Measurements from ENCODE around the gene GPC6. TPM values are rescaled to one million over a fixed set of nuclear protein-coding genes. Genes with fewer than 3 reads are reported as not detected.

The GPC6 gene
- polyA plus RNA-seq, 2 of the 4 experiments (the other 2 are of a cell fraction), result 8.0 to 14.4 TPM

DNA sequence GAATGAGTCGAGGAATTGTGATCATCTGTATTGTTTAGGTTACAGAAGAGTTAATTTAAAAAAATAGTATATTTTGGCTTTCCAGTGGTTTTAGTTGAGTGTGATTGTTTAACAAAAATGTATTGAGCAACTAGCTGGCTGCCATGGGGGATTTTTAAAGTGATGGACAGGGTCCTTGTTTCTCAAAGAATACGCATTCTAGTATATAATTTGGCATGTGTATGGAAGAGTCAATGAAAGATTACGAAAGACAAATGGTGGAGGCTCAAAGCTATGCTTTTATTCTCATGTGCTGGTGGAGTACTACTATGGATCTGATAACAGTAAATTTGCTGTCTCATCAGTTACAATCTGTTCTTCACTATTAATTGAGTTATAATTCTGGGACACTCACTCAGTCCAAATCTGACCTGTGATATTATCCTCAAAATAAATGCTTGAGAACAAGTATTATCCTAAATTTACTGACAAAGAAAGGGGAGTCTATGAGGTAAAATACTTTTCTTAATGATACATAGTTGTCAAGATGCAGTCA is 240.0 kb downstream of the GPC6 start:
- DNase-seq (ENCODE audit: low read depth in 1 of 2, low spot score in 1 of 2) (no peak), FAIRE-seq (no peak), ATAC-seq (no peak)
- WGBS (ENCODE audit: missing lambda C conversion rate), result 27% methylated on average over 3 of the region's 3 CpGs
- CTCF ChIA-PET, result no interaction called here
- H3K4me2 ChIP-seq, result no peak overlapping the region
- H3K9me3 ChIP-seq, result no peaks in the 10 kb centered on the region
- H3K27ac ChIP-seq, result no peak overlapping the region
- POLR2A ChIA-PET, result no interaction called here
- no peak for TF ChIP-seq FOSL2 (IDR thresholded peaks at IDR 0.05)
- TF ChIP-seq FOSL2 (CRISPR knock-in tag; IDR thresholded peaks at IDR 0.05), result no peak
- TF ChIP-seq CEBPB (IDR thresholded peaks at IDR 0.05), result 0 out of 4 replicates have a peak, but pooled peaks have one; percentile 7 to 22
- peak; percentile 58 for TF ChIP-seq MAFK (IDR thresholded peaks at IDR 0.05; ENCODE audit: partially characterized antibody)
- no peak for TF ChIP-seq CBX2 (IDR thresholded peaks at IDR 0.05; ENCODE audit: borderline replicate concordance, low read depth)
- no peak for TF ChIP-seq EP300 (IDR thresholded peaks at IDR 0.05)
- no peak for TF ChIP-seq ZNF302 (CRISPR knock-in tag; IDR thresholded peaks at IDR 0.05)
- H3K4me1 ChIP-seq, result no peaks in the 10 kb centered on the region
- H3K4me3 ChIP-seq, result no peak overlapping the region

DNA sequence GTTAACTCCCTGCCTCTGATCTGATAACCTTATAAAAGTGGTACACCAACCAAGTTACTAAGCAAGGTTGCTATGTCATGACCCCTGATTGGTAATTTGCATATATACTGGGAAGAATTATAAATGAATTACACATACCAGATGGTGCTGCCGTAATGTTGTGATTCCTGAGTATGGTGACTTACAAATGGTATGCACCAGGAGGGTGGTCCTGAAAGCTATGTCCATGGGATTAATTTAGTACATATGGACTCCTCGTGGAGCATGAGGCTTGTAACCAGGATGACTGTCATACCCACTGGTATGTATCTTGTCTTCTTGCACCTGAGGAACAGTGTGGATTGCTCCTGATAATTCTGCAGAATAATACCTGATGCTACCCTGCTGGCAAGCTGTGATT is 240.6 kb downstream of the GPC6 start:
- POLR2A ChIA-PET, result no interaction called here
- CTCF ChIA-PET, result no interaction called here
- ATAC-seq, result no peak
- H3K27ac ChIP-seq, result no peak overlapping the region
- no peak for FAIRE-seq
- WGBS (ENCODE audit: missing lambda C conversion rate), result 50% methylated on average over 2 of the region's 2 CpGs
- no peak overlapping the region for H3K4me3 ChIP-seq
- no peaks in the 10 kb centered on the region for H3K9me3 ChIP-seq
- DNase-seq (ENCODE audit: low read depth in 1 of 2, low spot score in 1 of 2), result no peak
- no peak overlapping the region for H3K4me2 ChIP-seq
- no peaks in the 10 kb centered on the region for H3K4me1 ChIP-seq
- TF ChIP-seq CEBPB (IDR thresholded peaks at IDR 0.05) (no peak), ZC3H11A (IDR thresholded peaks at IDR 0.05) (no peak), CHD4 (IDR thresholded peaks at IDR 0.05; ENCODE audit: borderline replicate concordance) (no peak), EHF (CRISPR knock-in tag; IDR thresholded peaks at IDR 0.05) (no peak), KDM1A (IDR thresholded peaks at IDR 0.05; ENCODE audit: low read depth) (no peak), ZSCAN20 (CRISPR knock-in tag; IDR thresholded peaks at IDR 0.05) (no peak), FOSL2 (IDR thresholded peaks at IDR 0.05) (no peak), FOSL2 (CRISPR knock-in tag; IDR thresholded peaks at IDR 0.05) (no peak), NFE2L2 (conservative IDR thresholded peaks at IDR 0.05; ENCODE audit: low read length) (no peak), NPAS2 (CRISPR knock-in tag; IDR thresholded peaks at IDR 0.05; ENCODE audit: borderline replicate concordance) (no peak), CBX2 (IDR thresholded peaks at IDR 0.05; ENCODE audit: borderline replicate concordance, low read depth) (no peak)

DNA sequence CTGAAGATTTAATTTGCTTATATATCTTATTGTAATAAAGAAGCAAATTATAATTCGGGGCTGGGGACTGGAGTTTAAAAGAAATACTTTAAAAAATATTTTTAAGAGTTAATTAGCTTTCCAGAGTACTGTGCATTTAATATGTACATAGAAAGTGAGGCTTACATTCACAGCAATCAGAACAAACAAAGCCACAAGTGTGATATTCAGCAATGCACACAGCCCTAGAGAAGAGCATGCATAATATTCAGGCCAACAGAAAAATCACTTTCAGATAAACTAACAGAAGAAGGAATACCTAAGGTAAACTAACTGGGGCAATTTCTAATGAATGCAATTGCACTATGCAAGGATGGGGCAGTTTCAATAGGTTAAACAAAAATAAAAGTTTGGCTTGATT is 241.8 kb downstream of the GPC6 start:
- FAIRE-seq (no peak), ATAC-seq (no peak), DNase-seq (ENCODE audit: low read depth in 1 of 2, low spot score in 1 of 2) (no peak)
- CTCF ChIA-PET, result no interaction called here
- 14% methylated on average over 1 of the region's 1 CpG for WGBS (ENCODE audit: missing lambda C conversion rate)
- no peak overlapping the region for H3K4me2 ChIP-seq
- TF ChIP-seq CBX2 (IDR thresholded peaks at IDR 0.05; ENCODE audit: borderline replicate concordance, low read depth) (no peak), MYC (IDR thresholded peaks at IDR 0.05; ENCODE audit: borderline replicate concordance, low read length) (no peak), GATA3 (IDR thresholded peaks at IDR 0.05; ENCODE audit: borderline replicate concordance) (no peak)
- no peak overlapping the region for H3K27ac ChIP-seq
- POLR2A ChIA-PET, result no interaction called here
- H3K9me3 ChIP-seq, result no peaks in the 10 kb centered on the region
- H3K4me1 ChIP-seq, result no peaks in the 10 kb centered on the region
- H3K4me3 ChIP-seq, result no peak overlapping the region

DNA sequence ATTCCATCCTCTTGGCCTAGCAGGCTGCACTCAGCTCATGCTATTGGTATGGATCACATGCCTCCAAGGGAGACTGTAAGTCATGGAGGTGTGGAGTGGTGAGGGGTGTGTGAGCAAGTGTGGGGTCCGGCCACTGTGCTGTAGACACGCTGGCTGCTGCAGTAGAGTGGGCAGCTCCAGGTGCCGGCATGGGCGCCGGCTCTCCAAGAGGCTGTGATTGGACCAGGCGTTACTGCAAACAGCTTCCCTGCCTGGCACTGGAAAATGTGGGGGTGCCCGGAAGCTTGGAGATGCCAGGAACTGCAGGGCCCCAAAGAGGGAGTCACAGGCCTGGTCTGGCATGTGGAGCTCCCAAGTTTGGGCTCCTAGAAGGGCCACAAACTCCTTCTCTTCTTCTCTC is 245.7 kb downstream of the GPC6 start:
- ChIA-PET POLR2A (no interaction called here), CTCF (interaction anchor here (1.3 kb wide), 1 partner anchor 13 kb away, joined by 4 read pairs; no protein-coding TSS in a partner anchor)
- 60% methylated on average over 7 of the region's 7 CpGs for WGBS (ENCODE audit: missing lambda C conversion rate)
- H3K27ac ChIP-seq, result no peak overlapping the region
- no peak for DNase-seq (ENCODE audit: low read depth in 1 of 2, low spot score in 1 of 2)
- no peak for FAIRE-seq
- no peak overlapping the region for H3K4me2 ChIP-seq
- ATAC-seq, result no peak
- no peaks in the 10 kb centered on the region for H3K4me1 ChIP-seq
- no peak overlapping the region for H3K4me3 ChIP-seq
- no peaks in the 10 kb centered on the region for H3K9me3 ChIP-seq
- no peak for TF ChIP-seq TFCP2L1 (CRISPR knock-in tag; IDR thresholded peaks at IDR 0.05)
- no peak for TF ChIP-seq SREBF2 (IDR thresholded peaks at IDR 0.05)
- TF ChIP-seq ESRRA (IDR thresholded peaks at IDR 0.05; ENCODE audit: borderline replicate concordance, low read length), result no peak
- TF ChIP-seq RNF2 (IDR thresholded peaks at IDR 0.05; ENCODE audit: borderline replicate concordance, low read depth), result no peak
- TF ChIP-seq FOSL2 (IDR thresholded peaks at IDR 0.05), result no peak
- no peak for TF ChIP-seq FOSL2 (CRISPR knock-in tag; IDR thresholded peaks at IDR 0.05)
- no peak for TF ChIP-seq HEYL (CRISPR knock-in tag; IDR thresholded peaks at IDR 0.05)
- no peak for TF ChIP-seq RARB (CRISPR knock-in tag; IDR thresholded peaks at IDR 0.05)
- no peak for TF ChIP-seq HDAC2 (IDR thresholded peaks at IDR 0.05)
- TF ChIP-seq, protein P1, sequence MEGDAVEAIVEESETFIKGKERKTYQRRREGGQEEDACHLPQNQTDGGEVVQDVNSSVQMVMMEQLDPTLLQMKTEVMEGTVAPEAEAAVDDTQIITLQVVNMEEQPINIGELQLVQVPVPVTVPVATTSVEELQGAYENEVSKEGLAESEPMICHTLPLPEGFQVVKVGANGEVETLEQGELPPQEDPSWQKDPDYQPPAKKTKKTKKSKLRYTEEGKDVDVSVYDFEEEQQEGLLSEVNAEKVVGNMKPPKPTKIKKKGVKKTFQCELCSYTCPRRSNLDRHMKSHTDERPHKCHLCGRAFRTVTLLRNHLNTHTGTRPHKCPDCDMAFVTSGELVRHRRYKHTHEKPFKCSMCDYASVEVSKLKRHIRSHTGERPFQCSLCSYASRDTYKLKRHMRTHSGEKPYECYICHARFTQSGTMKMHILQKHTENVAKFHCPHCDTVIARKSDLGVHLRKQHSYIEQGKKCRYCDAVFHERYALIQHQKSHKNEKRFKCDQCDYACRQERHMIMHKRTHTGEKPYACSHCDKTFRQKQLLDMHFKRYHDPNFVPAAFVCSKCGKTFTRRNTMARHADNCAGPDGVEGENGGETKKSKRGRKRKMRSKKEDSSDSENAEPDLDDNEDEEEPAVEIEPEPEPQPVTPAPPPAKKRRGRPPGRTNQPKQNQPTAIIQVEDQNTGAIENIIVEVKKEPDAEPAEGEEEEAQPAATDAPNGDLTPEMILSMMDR (IDR thresholded peaks at IDR 0.05), result no peak
- TF ChIP-seq, protein P2, sequence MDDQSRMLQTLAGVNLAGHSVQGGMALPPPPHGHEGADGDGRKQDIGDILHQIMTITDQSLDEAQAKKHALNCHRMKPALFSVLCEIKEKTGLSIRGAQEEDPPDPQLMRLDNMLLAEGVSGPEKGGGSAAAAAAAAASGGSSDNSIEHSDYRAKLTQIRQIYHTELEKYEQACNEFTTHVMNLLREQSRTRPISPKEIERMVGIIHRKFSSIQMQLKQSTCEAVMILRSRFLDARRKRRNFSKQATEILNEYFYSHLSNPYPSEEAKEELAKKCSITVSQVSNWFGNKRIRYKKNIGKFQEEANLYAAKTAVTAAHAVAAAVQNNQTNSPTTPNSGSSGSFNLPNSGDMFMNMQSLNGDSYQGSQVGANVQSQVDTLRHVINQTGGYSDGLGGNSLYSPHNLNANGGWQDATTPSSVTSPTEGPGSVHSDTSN (IDR thresholded peaks at IDR 0.05), result no peak
- no peak for TF ChIP-seq HOXB5 (CRISPR knock-in tag; IDR thresholded peaks at IDR 0.05)
- TF ChIP-seq RAD21 (conservative IDR thresholded peaks at IDR 0.05 in 1 of 2, IDR thresholded peaks at IDR 0.05 in 1 of 2), result no peak
- no peak for TF ChIP-seq SMC3 (IDR thresholded peaks at IDR 0.05)
- no peak for TF ChIP-seq KDM5A (IDR thresholded peaks at IDR 0.05)
- no peak for TF ChIP-seq KDM1A (IDR thresholded peaks at IDR 0.05; ENCODE audit: low read depth)
- no peak for TF ChIP-seq MYC (IDR thresholded peaks at IDR 0.05; ENCODE audit: borderline replicate concordance, low read length)
- TF ChIP-seq PHF8 (IDR thresholded peaks at IDR 0.05; ENCODE audit: borderline replicate concordance, low read depth), result no peak
- TF ChIP-seq EHMT2 (IDR thresholded peaks at IDR 0.05; ENCODE audit: low read depth), result no peak

All from A549 (cell line).